DOHH2 (cell line): ENCODE data around the gene PODXL2.

ENCODE experiments used
- H3F3A ChIP-seq: fragments of 200-600 bp; sonication (generic), shearing (Covaris generic); 2 replicates; pipeline ENCODE4 v1.6.0; 2016; ENCODE audit warnings: antibody characterized with exemption, mild to moderate bottlenecking; ENCODE audit not compliant: control insufficient read depth, insufficient read depth
- H3K27ac ChIP-seq: fragments of 200-600 bp; sonication (generic); 2 replicates; pipeline ENCODE4 v1.5.1; 2014; ENCODE audit warnings: low read depth, mild to moderate bottlenecking, low read length, moderate library complexity
- H3K27me3 ChIP-seq: fragments of 200-600 bp; sonication (generic); 2 replicates; pipeline ENCODE4 v1.6.1; 2014; ENCODE audit warnings: mild to moderate bottlenecking, low read length, mixed read lengths; ENCODE audit not compliant: control insufficient read depth
- H3K36me3 ChIP-seq: fragments of 200-600 bp; sonication (generic); 2 replicates; pipeline ENCODE4 v1.6.1; 2014; ENCODE audit warnings: mild to moderate bottlenecking, low read length, moderate library complexity, mixed read lengths; ENCODE audit not compliant: control insufficient read depth
- H3K4me1 ChIP-seq: fragments of 200-600 bp; sonication (generic); 2 replicates; pipeline ENCODE4 v1.6.1; 2014; ENCODE audit warnings: mild to moderate bottlenecking, low read length, mixed read lengths; ENCODE audit not compliant: control insufficient read depth
- H3K4me2 ChIP-seq: fragments of 200-600 bp; sonication (generic); 2 replicates; pipeline ENCODE4 v1.6.0; 2014; ENCODE audit warnings: mild to moderate bottlenecking, low read length, moderate library complexity
- H3K4me3 ChIP-seq: fragments of 200-600 bp; sonication (generic); 2 replicates; pipeline ENCODE4 v1.5.1; 2014; ENCODE audit warnings: mild to moderate bottlenecking, low read length, mixed read lengths
- H3K79me2 ChIP-seq: fragments of 200-600 bp; sonication (generic); 2 replicates; pipeline ENCODE4 v1.6.1; 2014; ENCODE audit warnings: mild to moderate bottlenecking, low read length, mixed read lengths; ENCODE audit not compliant: control insufficient read depth
- H3K9me2 ChIP-seq: fragments of 200-600 bp; sonication (generic); replicated peaks from 2 replicates; pipeline ENCODE4 v1.6.1; 2014; ENCODE audit warnings: mild to moderate bottlenecking, low read length, mixed read lengths; ENCODE audit not compliant: control insufficient read depth
- H3K9me3 ChIP-seq: fragments of 200-600 bp; sonication (generic); 2 replicates; pipeline ENCODE4 v1.6.1; 2014; ENCODE audit warnings: antibody characterized with exemption, low read length, mixed read lengths; ENCODE audit not compliant: control insufficient read depth, insufficient read depth
- H4K20me1 ChIP-seq: fragments of 200-600 bp; sonication (generic); 2 replicates; pipeline ENCODE4 v1.6.0; 2014; ENCODE audit warnings: low read depth, mild to moderate bottlenecking, antibody characterized with exemption, low read length, moderate library complexity; ENCODE audit not compliant: control insufficient read depth, insufficient read depth
- CTCF ChIP-seq: fragments of 200-600 bp; sonication (generic); IDR thresholded peaks from one replicate; pipeline ENCODE4 v1.5.1; 2014; ENCODE audit warnings: antibody characterized with exemption, mild to moderate bottlenecking, low read depth, low read length; ENCODE audit not compliant: poor library complexity, severe bottlenecking
- EZH2phosphoT487 ChIP-seq: fragments of 200-600 bp; sonication (generic); IDR thresholded peaks from 2 replicates; pipeline ENCODE4 v1.6.1; 2017; ENCODE audit warnings: borderline replicate concordance, mild to moderate bottlenecking, antibody characterized with exemption, low read length, moderate library complexity, mixed read lengths

PODXL2 gene

GRCh38 chr3:127660621-127661251, 31.8 kb downstream of the PODXL2 start:
- Histone ChIP-seq H3K36me3 (no peaks in the 10 kb centered on the region), H3K27ac (no peak overlapping the region), H3K79me2 (no peaks in the 10 kb centered on the region), H3K9me2 (no peaks in the 10 kb centered on the region), H3K4me3 (no peak overlapping the region), H4K20me1 (no peaks in the 10 kb centered on the region), H3F3A (no peaks in the 10 kb centered on the region), H3K4me2 (no peak overlapping the region), H3K4me1 (no peaks in the 10 kb centered on the region), H3K9me3 (no peaks in the 10 kb centered on the region), H3K27me3 (peaks cover 15% of the 10 kb centered on the region; the same call in 1 of the 2 replicates)
- no peak for TF ChIP-seq CTCF
- no peak for TF ChIP-seq EZH2phosphoT487

DNA sequence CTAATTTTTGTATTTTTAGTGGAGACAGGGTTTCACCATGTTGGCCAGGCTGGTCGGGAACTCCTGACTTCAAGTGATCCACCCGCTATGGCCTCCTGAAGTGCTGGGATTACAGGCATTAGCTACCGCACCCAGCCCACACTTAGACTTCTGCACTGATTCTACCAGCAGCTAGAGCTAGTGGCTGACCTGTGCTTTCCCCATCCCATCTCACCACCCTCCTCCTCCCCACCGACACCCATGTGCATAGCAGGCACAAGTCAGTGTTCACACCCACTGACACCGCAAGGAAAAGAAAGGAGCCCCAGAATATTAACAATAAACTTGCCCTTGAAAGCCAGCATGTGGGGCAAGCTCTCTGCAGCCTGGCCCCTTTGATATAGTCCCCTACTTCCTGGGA, 32.6 kb downstream of the PODXL2 start:
- Histone ChIP-seq H3K79me2 (no peaks in the 10 kb centered on the region), H3K9me2 (no peaks in the 10 kb centered on the region), H3K4me3 (no peak overlapping the region), H3F3A (no peaks in the 10 kb centered on the region), H3K4me1 (no peaks in the 10 kb centered on the region), H3K27me3 (peaks cover 12% of the 10 kb centered on the region; the same call in 1 of the 2 replicates), H3K4me2 (no peak overlapping the region), H4K20me1 (no peaks in the 10 kb centered on the region), H3K27ac (no peak overlapping the region), H3K9me3 (no peaks in the 10 kb centered on the region), H3K36me3 (no peaks in the 10 kb centered on the region)
- TF ChIP-seq CTCF (no peak), EZH2phosphoT487 (no peak)

DNA sequence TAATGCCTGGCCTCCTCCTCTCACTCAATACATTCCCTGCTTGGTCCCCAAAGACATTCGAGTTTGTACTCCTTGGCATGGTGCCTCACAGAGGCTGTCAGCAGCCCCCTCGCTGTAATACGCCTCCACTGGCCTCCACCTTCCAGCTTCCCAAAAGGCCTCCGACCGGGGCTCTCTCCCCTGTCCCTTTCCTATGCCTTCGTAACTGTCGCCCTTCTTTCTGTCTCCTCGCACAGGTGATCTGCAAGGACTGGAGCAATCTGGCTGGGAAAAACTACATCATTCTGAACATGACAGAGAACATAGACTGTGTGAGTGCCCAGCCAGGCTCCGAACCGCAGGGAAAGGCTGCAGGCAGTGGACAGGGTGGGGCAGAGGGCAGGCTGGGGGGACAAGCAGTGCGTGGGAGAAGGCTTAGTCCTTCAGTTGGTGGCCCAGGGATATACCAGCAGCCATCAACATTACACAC, 33.0 kb downstream of the PODXL2 start:
- Histone ChIP-seq H3K4me1 (no peaks in the 10 kb centered on the region), H3K4me2 (no peak overlapping the region), H3F3A (no peaks in the 10 kb centered on the region), H3K27me3 (peaks cover 12% of the 10 kb centered on the region; the same call in 1 of the 2 replicates), H3K79me2 (no peaks in the 10 kb centered on the region), H3K9me2 (no peaks in the 10 kb centered on the region), H4K20me1 (no peaks in the 10 kb centered on the region), H3K4me3 (no peak overlapping the region), H3K9me3 (no peaks in the 10 kb centered on the region), H3K27ac (no peak overlapping the region), H3K36me3 (no peaks in the 10 kb centered on the region)
- no peak for TF ChIP-seq EZH2phosphoT487

- no peaks in the 10 kb centered on the region for H3K4me1 ChIP-seq
- no peak overlapping the region for H3K4me3 ChIP-seq
- H3K9me3 ChIP-seq, result no peaks in the 10 kb centered on the region
- H4K20me1 ChIP-seq, result no peaks in the 10 kb centered on the region
- no peak overlapping the region for H3K27ac ChIP-seq
- H3K4me2 ChIP-seq, result no peak overlapping the region
- H3K27me3 ChIP-seq, result 0 out of 2 replicates have a peak, but pooled peaks cover 6% of the 10 kb centered on the region
- H3K36me3 ChIP-seq, result no peaks in the 10 kb centered on the region
- H3F3A ChIP-seq, result no peaks in the 10 kb centered on the region
- H3K9me2 ChIP-seq, result no peaks in the 10 kb centered on the region
- TF ChIP-seq CTCF (no peak), EZH2phosphoT487 (no peak)
- no peaks in the 10 kb centered on the region for H3K79me2 ChIP-seq
These were observed 34.2 kb downstream of the PODXL2 start for GRCh38 chr3:127663151-127663550.
